ENCODE results near the gene NOLC1.

DNA sequence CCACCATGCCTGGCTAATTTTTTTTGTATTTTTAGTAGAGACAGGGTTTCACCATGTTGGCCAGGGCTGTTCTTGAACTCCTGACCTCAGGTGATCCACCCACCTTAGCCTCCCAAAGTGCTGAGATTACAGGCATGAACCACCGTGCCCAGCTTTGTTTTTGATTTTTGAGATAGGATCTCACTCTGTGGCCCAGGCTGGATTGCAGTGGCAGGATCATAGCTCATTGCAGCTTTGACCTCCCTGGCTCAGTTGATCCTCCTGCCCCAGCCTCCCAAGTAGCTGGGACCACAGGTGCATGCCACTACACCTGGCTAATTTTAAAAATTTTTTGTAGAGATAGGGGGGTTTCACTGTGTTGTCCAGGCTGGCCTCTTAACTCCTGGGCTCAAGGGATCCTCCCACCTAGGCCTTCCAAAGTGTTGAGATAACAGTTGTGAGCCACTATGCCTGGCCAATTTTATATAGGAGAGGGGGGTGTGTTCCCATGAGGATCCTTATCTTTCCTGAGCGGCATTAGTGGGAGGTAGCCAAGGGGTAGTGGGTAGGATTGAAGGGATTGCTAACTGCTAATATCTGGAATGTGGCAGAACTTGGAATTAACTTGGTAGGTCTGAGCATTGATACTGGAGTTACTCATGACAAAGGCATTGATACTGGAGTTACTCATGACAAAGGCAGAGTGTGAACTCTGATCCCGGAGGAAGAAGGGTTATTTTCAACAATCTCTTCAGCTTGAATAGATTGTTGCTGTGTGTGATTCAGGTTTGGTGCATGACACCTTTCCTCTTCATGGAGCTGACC is 1.0 kb upstream of the NOLC1 start:
- TF ChIP-seq EZH2 (IDR thresholded peaks at IDR 0.05), result no peak
- no peak for TF ChIP-seq POLR2AphosphoS5 (IDR thresholded peaks at IDR 0.05; ENCODE audit: borderline replicate concordance, low read depth, low read length)
- TF ChIP-seq FOXP2 (optimal IDR thresholded peaks at IDR 0.05; ENCODE audit: control extremely low read depth, extremely low read length, insufficient read depth), result no peak
